H1 (cell line): ENCODE results near the gene PSMD12. TPM values are rescaled to one million over a fixed set of nuclear protein-coding genes. Genes with fewer than 3 reads are reported as not detected.

Experiments
- CTCF ChIA-PET: fragments of 300-600 bp; sonication (Branson Sonifier 250); formaldehyde crosslinking; loops from one replicate; lab custom pipeline; 2021; ENCODE audit not compliant: partially characterized antibody; lab: Charles Lee
- POLR2A ChIA-PET: fragments of 300-600 bp; sonication (Branson Sonifier 250); formaldehyde crosslinking; loops from one replicate; lab custom pipeline; 2021; ENCODE audit warnings: inconsistent platforms; ENCODE audit not compliant: partially characterized antibody; lab: Charles Lee
- DNase-seq, 2 experiments: peaks; one replicate each; pipeline versions ENCODE4 v3.0.0 to v3.0.0-alpha.2; 2010 to 2022; ENCODE audit warnings: low spot score in 2 of 2, low read depth in 1 of 2, mixed read lengths in 1 of 2
- FAIRE-seq: peaks from 2 replicates; lab custom pipeline; 2011; peaks lifted over from hg19 to GRCh38; lab: Jason Lieb, UNC
- H2AFZ ChIP-seq: 2 replicates; pipeline ENCODE4 v1.8.1; 2012; ENCODE audit warnings: low read length, inconsistent platforms
- H2AK5ac ChIP-seq: 2 replicates; pipeline ENCODE4 v1.6.1; 2013; ENCODE audit warnings: low read depth, low read length
- H2BK120ac ChIP-seq: replicated peaks from 2 replicates; pipeline ENCODE3; 2013; ENCODE audit warnings: low read depth, low read length, inconsistent platforms
- H2BK12ac ChIP-seq: 2 replicates; pipeline ENCODE4 v1.6.1; 2013; ENCODE audit warnings: low read depth, low read length
- H2BK15ac ChIP-seq: 2 replicates; pipeline ENCODE4 v1.6.1; 2013; ENCODE audit warnings: low read length
- H2BK20ac ChIP-seq: 2 replicates; pipeline ENCODE4 v1.6.1; 2013; ENCODE audit warnings: low read length
- H2BK5ac ChIP-seq: 2 replicates; pipeline ENCODE4 v1.6.1; 2013; ENCODE audit warnings: low read depth, low read length
- H3K14ac ChIP-seq: 2 replicates; pipeline ENCODE4 v1.6.1; 2013; ENCODE audit warnings: inconsistent platforms; ENCODE audit not compliant: insufficient read length
- H3K18ac ChIP-seq: 2 replicates; pipeline ENCODE4 v1.6.1; 2013; ENCODE audit warnings: low read length; ENCODE audit errors: extremely low read depth
- H3K23ac ChIP-seq: 2 replicates; pipeline ENCODE4 v1.6.1; 2013; ENCODE audit warnings: inconsistent platforms; ENCODE audit not compliant: insufficient read length
- H3K23me2 ChIP-seq: 2 replicates; pipeline ENCODE4 v1.6.1; 2013; ENCODE audit warnings: low read depth, low read length
- H3K27ac ChIP-seq: 2 replicates; pipeline ENCODE4 v1.6.1; 2011; ENCODE audit warnings: low read depth, low read length, inconsistent platforms
- H3K27me3 ChIP-seq, 4 experiments: replicated peaks in 1 of 4; 1 replicate in 1 of 4; 2 replicates in 3 of 4; pipeline versions ENCODE4 v1.6.1 to v1.8.1; 2011 to 2013; ENCODE audit warnings: low read length in 3 of 4, mild to moderate bottlenecking in 3 of 4, inconsistent platforms in 2 of 4, mixed read lengths in 2 of 4, moderate library complexity in 1 of 4; ENCODE audit not compliant: control insufficient read depth in 3 of 4, insufficient read depth in 3 of 4; ENCODE audit errors: extremely low read depth in 1 of 4
- H3K36me3 ChIP-seq, 4 experiments: 2 replicates each; pipeline versions ENCODE4 v1.6.1 to v1.8.1; 2011 to 2013; ENCODE audit warnings: mild to moderate bottlenecking in 4 of 4, low read length in 3 of 4, moderate library complexity in 2 of 4, control low read depth in 1 of 4, inconsistent platforms in 1 of 4; ENCODE audit not compliant: insufficient read depth in 4 of 4, control insufficient read depth in 2 of 4
- H3K4ac ChIP-seq: replicated peaks from 2 replicates; pipeline ENCODE3; 2013; ENCODE audit warnings: low read length, low read depth, mixed read lengths, inconsistent platforms; ENCODE audit not compliant: insufficient read length
- H3K4me1 ChIP-seq, 4 experiments: replicated peaks in 1 of 4; 1 replicate in 1 of 4; 2 replicates in 3 of 4; pipeline versions ENCODE4 v1.6.1 to v1.8.1; 2011 to 2013; ENCODE audit warnings: low read length in 3 of 4, inconsistent platforms in 2 of 4, mixed read lengths in 1 of 4; ENCODE audit not compliant: insufficient read depth in 4 of 4, control insufficient read depth in 3 of 4
- H3K4me2 ChIP-seq, 2 experiments: 2 replicates each; pipeline versions ENCODE4 v1.6.1 to v1.8.1; 2011 to 2013; ENCODE audit warnings: low read depth in 2 of 2, low read length in 2 of 2, control low read depth in 1 of 2, inconsistent platforms in 1 of 2, mild to moderate bottlenecking in 1 of 2; ENCODE audit not compliant: insufficient read depth in 1 of 2
- H3K4me3 ChIP-seq, 4 experiments: fragments of 200-600, 300-600 bp in 1 of 4; sonication (generic), shearing (Covaris generic), sonication (Bioruptor Twin) in 1 of 4; 2 replicates each; pipeline versions ENCODE4 v1.5.1 to v1.8.1; 2011 to 2016; ENCODE audit warnings: low read length in 4 of 4, low read depth in 3 of 4, control low read depth in 2 of 4, inconsistent platforms in 2 of 4, mild to moderate bottlenecking in 2 of 4, mixed read lengths in 1 of 4, moderate library complexity in 1 of 4; ENCODE audit not compliant: insufficient read depth in 2 of 4; ENCODE audit errors: extremely low read depth in 1 of 4
- H3K56ac ChIP-seq: replicated peaks from 2 replicates; pipeline ENCODE3; 2013; ENCODE audit warnings: low read depth, mild to moderate bottlenecking, mixed read lengths, low read length, inconsistent platforms; ENCODE audit not compliant: insufficient read length
- H3K79me1 ChIP-seq: 2 replicates; pipeline ENCODE4 v1.6.1; 2013; ENCODE audit warnings: low read depth, low read length, control low read depth
- H3K79me2 ChIP-seq, 2 experiments: 2 replicates each; pipeline versions ENCODE4 v1.6.1 to v1.8.1; 2012 to 2013; ENCODE audit warnings: low read length in 2 of 2, mild to moderate bottlenecking in 2 of 2, inconsistent platforms in 1 of 2; ENCODE audit not compliant: insufficient read depth in 2 of 2, control insufficient read depth in 1 of 2
- H3K9ac ChIP-seq, 4 experiments: replicated peaks in 1 of 4; 1 replicate in 1 of 4; 2 replicates in 3 of 4; pipeline versions ENCODE4 v1.6.1 to v1.8.1; 2011 to 2013; ENCODE audit warnings: low read depth in 3 of 4, low read length in 3 of 4, control low read depth in 2 of 4, mild to moderate bottlenecking in 2 of 4, moderate library complexity in 2 of 4, inconsistent platforms in 1 of 4; ENCODE audit errors: extremely low read depth in 1 of 4
- H3K9me3 ChIP-seq, 2 experiments: 2 replicates each; pipeline versions ENCODE4 v1.6.1 to v1.8.1; 2012 to 2013; ENCODE audit warnings: mild to moderate bottlenecking in 2 of 2, moderate library complexity in 2 of 2, control low read depth in 1 of 2, inconsistent platforms in 1 of 2, low read depth in 1 of 2, low read length in 1 of 2, mixed read lengths in 1 of 2; ENCODE audit not compliant: insufficient read depth in 2 of 2
- H4K20me1 ChIP-seq, 2 experiments: replicated peaks in 1 of 2; 2 replicates each; pipeline versions ENCODE3 to v1.8.1; 2011 to 2013; ENCODE audit warnings: inconsistent platforms in 2 of 2, low read length in 2 of 2, mild to moderate bottlenecking in 1 of 2; ENCODE audit not compliant: insufficient read depth in 2 of 2, control insufficient read depth in 1 of 2
- H4K5ac ChIP-seq: 2 replicates; pipeline ENCODE4 v1.6.1; 2013; ENCODE audit warnings: low read length, low read depth, mixed read lengths, inconsistent platforms; ENCODE audit not compliant: insufficient read length
- H4K8ac ChIP-seq: 2 replicates; pipeline ENCODE4 v1.8.0; 2013; ENCODE audit warnings: mild to moderate bottlenecking, moderate library complexity, low read length, inconsistent platforms; ENCODE audit not compliant: insufficient read depth; ENCODE audit errors: extremely low read depth
- H4K91ac ChIP-seq: replicated peaks from 2 replicates; pipeline ENCODE3; 2013; ENCODE audit warnings: low read length, mixed read lengths, inconsistent platforms; ENCODE audit not compliant: insufficient read length
- BACH1 ChIP-seq: IDR thresholded peaks from 2 replicates; pipeline ENCODE4 v1.6.1; 2012; ENCODE audit warnings: low read length, improper control_type of control experiment
- EGR1 ChIP-seq: IDR thresholded peaks from 2 replicates; pipeline ENCODE4 v1.6.1; 2011; ENCODE audit warnings: low read depth, low read length, borderline replicate concordance
- POU5F1 ChIP-seq: IDR thresholded peaks from 2 replicates; pipeline ENCODE4 v1.6.1; 2011; ENCODE audit warnings: low read depth, mild to moderate bottlenecking, low read length, moderate library complexity
- SIX5 ChIP-seq: IDR thresholded peaks from 2 replicates; pipeline ENCODE4 v1.6.1; 2011; ENCODE audit warnings: mild to moderate bottlenecking, low read depth, low read length
- WGBS, 2 experiments: shearing (Covaris generic) in 1 of 2; methylation state at CpG; one replicate each; pipeline versions ENCODE4 v1.1.6 to v1.1.7; 2013 to 2015; ENCODE audit warnings: low lambda C conversion rate in 2 of 2, mixed read lengths in 2 of 2, inconsistent platforms in 1 of 2, low coverage in 1 of 2, missing lambda C conversion rate in 1 of 2; ENCODE audit not compliant: insufficient replicate concordance in 2 of 2, insufficient coverage in 1 of 2, insufficient read length in 1 of 2; ENCODE audit errors: extremely low coverage in 1 of 2, missing lambda C conversion rate in 1 of 2; 5-methylcytosine and 5-hydroxymethylcytosine counted together
- polyA plus RNA-seq, 7 experiments: library from polyadenylated mRNA; depleted of rRNA in 3 of 7; stranded (reverse) in 5 of 7; unstranded in 2 of 7; fragments of >200 nt in 5 of 7; fragments of 200-250 nt in 2 of 7; gene quantifications; 1 replicate in 5 of 7; 2 replicates in 1 of 7; 4 replicates in 1 of 7; pipeline versions ENCODE4 v1.2.1 to v1.2.3, GENCODE V29; 2011 to 2013; ENCODE audit warnings: missing spikeins in 2 of 7, mixed read lengths in 2 of 7
- total RNA-seq: library from RNA; stranded (reverse); fragmentation: NEBNext Ultra II Directional; extraction: Animal tissue kit (Norgen Biotek cat#: 25700); gene quantifications from 2 replicates; pipeline ENCODE4 v1.2.1, GENCODE V29; 2021
- TF ChIP-seq, protein P1 (sequence below): IDR thresholded peaks from 2 replicates; pipeline ENCODE4 v1.6.1; 2012; ENCODE audit warnings: inconsistent platforms

The PSMD12 gene
- total and polyA plus RNA-seq, 2 of the 8 experiments (the other 6 are each of a cell fraction or from before 2014, with no cell fraction given): 14.0 to 82.4 TPM

DNA sequence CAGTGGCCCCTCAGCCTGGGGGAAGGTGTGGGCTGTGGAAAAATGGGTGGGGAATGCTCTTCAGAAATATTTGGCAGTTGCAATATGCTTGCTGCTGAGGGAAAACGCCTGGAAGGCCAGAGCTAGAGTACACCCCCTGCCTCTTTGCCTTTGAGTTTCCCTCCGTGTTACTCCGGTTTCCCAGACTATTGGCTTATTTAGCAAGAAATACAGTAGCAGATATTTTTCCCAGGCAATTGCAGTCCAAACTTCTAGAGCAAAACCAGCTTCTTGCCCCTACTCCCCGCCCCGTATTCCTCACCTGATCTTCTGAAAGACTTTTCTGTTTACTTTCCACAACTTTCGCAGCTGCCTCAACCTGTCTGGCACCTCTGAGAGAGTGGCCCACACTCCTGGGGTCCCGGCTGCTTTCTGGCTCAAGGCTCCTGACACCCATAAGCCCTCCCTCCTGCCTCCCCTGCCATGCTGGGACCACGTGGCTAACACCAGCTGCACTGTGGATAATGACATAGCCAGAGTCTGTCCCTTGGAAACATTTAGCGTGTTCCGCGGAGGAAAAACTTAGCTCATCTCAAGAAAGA lies 75.6 kb downstream of the PSMD12 start:
- no peak for FAIRE-seq
- Histone ChIP-seq H3K36me3 (no peaks in the 10 kb centered on the region), H3K79me2 (no peaks in the 10 kb centered on the region)

More for the DNA sequence above, 75.6 kb downstream of the PSMD12 start:
- no peak overlapping the region; the same call in 1 of the 2 replicates for H4K8ac ChIP-seq
- H2BK20ac ChIP-seq: no peak overlapping the region
- no peak overlapping the region for H4K5ac ChIP-seq
- H3K23ac ChIP-seq: no peak overlapping the region
- H3K27me3 ChIP-seq: no peaks in the 10 kb centered on the region
- no peaks in the 10 kb centered on the region for H4K20me1 ChIP-seq
- H3K9ac ChIP-seq: no peak overlapping the region
- no peak overlapping the region for H3K56ac ChIP-seq
- ChIA-PET POLR2A (no interaction called here), CTCF (interaction anchor here (0.8 to 23.4 kb wide), 6 partner anchors 12 to 324 kb away, joined by 3 to 253 read pairs (median 4); no protein-coding TSS in a partner anchor)
- WGBS, 2 experiments: 85% methylated on average over 11 of the region's 11 CpGs; no CpG with 5 or more reads in 1 of the 2 experiments
- no peak overlapping the region for H3K14ac ChIP-seq
- no peaks in the 10 kb centered on the region for H3K79me1 ChIP-seq
- H2BK15ac ChIP-seq: no peak overlapping the region
- no peaks in the 10 kb centered on the region for H3K23me2 ChIP-seq
- H4K91ac ChIP-seq: no peak overlapping the region
- no peak overlapping the region for H2BK5ac ChIP-seq
- DNase-seq: no peak
- no peak overlapping the region for H2BK120ac ChIP-seq
- no peaks in the 10 kb centered on the region for H3K9me3 ChIP-seq
- H3K4me3 ChIP-seq: no peak overlapping the region
- H3K18ac ChIP-seq: no peak overlapping the region
- TF ChIP-seq SIX5 (no peak), POU5F1 (no peak), EGR1 (no peak), BACH1 (no peak)
- TF ChIP-seq, protein P1, sequence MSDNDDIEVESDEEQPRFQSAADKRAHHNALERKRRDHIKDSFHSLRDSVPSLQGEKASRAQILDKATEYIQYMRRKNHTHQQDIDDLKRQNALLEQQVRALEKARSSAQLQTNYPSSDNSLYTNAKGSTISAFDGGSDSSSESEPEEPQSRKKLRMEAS: no peak
- H2AK5ac ChIP-seq: no peak overlapping the region; the same call in 1 of the 2 replicates
- no peak overlapping the region for H2AFZ ChIP-seq
- H3K4me2 ChIP-seq: no peak overlapping the region
- H3K4ac ChIP-seq: no peak overlapping the region
- no peak overlapping the region for H2BK12ac ChIP-seq
- H3K4me1 ChIP-seq: peaks cover 0 to 7% (median 0%) of the 10 kb centered on the region in 4 experiments; a peak in 1 of 7 replicates
- H3K27ac ChIP-seq: no peak overlapping the region
